H7 (cell line): Measurements from ENCODE around the gene ZNRF3. TPM values are rescaled to one million over a fixed set of nuclear protein-coding genes. Genes with fewer than 3 reads are reported as not detected.
"Not testable (repeated sequence)": the region's sequence is repeated elsewhere in the genome, so short reads cannot be mapped to it uniquely, and the experiment has no call there.

Experiments
- DNase-seq: peaks from one replicate; pipeline ENCODE4 v3.0.0; 2012
- H3K27me3 ChIP-seq: 2 replicates; pipeline ENCODE4 v1.6.0; 2011; ENCODE audit warnings: mild to moderate bottlenecking, low read length; ENCODE audit not compliant: control insufficient read depth, insufficient read depth
- H3K36me3 ChIP-seq: replicated peaks from 2 replicates; pipeline ENCODE4 v1.5.1; 2011; ENCODE audit warnings: low read length; ENCODE audit not compliant: control insufficient read depth, insufficient read depth
- H3K4me3 ChIP-seq: 2 replicates; pipeline ENCODE4 v1.5.1; 2011; ENCODE audit warnings: low read depth, mild to moderate bottlenecking, control low read depth, low read length, moderate library complexity; ENCODE audit not compliant: insufficient read depth
- total RNA-seq: library from RNA; depleted of rRNA; stranded (reverse); fragments of >200 nt; shearing (Covaris generic); gene quantifications from 2 replicates; pipeline ENCODE4 v1.2.3, GENCODE V29; 2014

The ZNRF3 gene
- total RNA-seq, 1 experiment from 2014 or later, result 22.1 TPM

DNA sequence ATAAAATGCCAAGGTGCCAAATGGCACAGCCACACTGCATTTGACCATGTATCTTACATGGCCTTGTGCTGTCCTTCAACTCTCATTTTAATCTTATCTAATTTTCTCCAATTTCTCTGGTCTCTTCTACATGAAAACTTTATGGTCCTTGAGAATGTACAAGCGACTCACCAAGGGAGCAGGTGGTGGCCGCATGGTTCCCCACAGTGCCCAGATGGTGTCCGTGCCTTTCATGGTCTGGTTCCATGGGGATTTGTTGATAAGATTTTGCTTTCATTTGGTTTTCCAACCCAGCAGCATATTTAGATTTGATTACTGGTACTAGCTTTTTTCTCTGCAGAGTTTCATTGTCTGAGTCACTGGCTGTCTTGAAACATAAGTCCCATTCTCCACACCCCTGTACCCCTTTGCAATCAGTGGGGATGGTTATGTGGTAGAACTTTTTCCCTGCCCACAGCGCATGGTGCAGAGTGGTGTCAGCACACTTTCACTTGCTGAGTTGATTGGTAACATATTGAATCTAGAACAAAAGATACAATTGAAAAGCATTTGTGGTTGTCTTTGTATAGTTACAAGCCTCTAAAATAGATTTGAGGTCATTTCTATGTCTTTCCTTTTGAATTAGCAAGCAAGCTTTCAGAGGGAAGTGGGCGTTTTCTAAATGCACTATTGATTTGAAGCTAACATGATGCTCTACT is 24.1 kb downstream of the ZNRF3 start:
- Histone ChIP-seq H3K36me3 (no peaks in the 10 kb centered on the region), H3K4me3 (no peak overlapping the region), H3K27me3 (no peaks in the 10 kb centered on the region)
- no peak for DNase-seq

DNA sequence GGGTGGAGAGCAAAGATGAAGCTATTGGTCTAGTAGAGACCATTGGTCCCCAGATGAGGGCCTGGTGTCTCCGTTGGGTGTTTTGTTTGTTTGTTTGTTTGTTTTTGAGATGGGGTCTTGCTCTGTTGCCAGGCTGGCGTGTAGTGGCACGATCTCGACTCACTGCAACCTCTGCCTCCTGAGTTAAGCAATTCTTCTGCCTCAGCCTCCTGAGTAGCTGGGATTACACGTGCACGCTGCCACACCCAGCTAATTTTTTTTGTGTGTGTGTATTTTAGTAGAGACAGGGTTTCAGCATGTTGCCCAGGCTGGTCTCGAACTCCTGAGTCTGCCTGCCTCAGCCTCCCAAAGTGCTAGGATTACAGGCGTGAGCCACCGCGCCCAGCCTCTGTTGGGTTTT is 25.4 kb downstream of the ZNRF3 start:
- not testable (repeated sequence) for H3K4me3 ChIP-seq, H3K36me3 ChIP-seq, DNase-seq, H3K27me3 ChIP-seq

DNA sequence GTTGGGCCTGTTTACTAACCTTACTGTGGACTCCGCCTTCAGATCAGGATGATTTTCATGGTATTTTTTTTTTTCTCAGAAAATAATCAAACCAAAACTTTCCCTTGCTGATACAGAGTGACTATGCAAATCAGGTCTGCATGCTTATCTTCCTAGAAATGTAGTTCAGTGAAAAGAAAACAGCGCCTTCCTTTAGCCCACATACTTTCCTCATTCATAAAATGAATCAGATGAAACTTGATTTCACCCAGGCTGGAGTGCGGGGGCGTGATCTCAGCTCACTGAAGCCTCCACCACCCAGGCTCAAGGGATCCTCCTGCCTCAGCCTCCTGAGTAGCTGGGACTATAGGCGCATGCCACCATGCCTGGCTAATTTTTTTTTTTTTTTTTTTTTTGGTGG is 26.0 kb downstream of the ZNRF3 start:
- DNase-seq, result no peak

DNA sequence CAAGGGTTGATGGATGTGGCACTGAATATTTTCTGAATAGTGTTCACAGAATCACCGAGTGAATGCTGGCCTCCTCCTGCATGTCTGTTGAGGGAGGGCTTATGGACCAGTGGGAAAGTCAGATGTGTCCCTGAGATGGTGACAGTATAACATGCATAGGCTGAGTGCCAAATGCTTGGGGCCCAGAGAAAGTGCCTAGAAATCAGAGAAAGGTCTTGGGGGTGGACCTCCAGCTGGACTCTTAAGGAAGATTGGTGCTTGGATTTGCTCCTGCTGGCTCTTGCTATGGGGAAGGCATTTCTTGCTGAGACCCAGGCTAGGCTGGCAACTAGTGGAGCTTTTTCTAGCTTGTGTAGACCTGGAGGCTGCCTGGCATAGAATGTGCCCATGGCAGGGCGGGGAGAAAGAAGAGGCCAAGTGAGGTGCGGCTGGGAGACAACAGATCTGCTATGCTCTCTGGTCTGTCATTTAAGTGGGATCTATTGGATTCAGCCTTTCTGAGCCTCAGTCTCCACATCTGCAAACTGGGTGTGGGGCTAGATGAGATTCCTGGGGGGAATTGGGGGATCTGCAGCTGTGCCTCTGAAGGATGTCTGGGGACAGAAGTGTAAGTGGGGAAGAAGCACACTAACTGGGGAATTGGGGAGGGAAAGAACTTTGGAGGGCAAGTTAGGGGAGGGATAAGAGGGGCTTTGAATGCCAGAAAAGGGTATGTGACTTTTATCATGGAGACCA is 27.4 kb downstream of the ZNRF3 start:
- no peaks in the 10 kb centered on the region; the same call in 1 of the 2 replicates for H3K36me3 ChIP-seq
- no peak overlapping the region for H3K4me3 ChIP-seq
- DNase-seq, result no peak
- H3K27me3 ChIP-seq, result no peaks in the 10 kb centered on the region

More for the DNA sequence above, 26.0 kb downstream of the ZNRF3 start:
- H3K27me3 ChIP-seq, result no peaks in the 10 kb centered on the region
- H3K4me3 ChIP-seq, result no peak overlapping the region
- H3K36me3 ChIP-seq, result no peaks in the 10 kb centered on the region; the same call in 1 of the 2 replicates

DNA sequence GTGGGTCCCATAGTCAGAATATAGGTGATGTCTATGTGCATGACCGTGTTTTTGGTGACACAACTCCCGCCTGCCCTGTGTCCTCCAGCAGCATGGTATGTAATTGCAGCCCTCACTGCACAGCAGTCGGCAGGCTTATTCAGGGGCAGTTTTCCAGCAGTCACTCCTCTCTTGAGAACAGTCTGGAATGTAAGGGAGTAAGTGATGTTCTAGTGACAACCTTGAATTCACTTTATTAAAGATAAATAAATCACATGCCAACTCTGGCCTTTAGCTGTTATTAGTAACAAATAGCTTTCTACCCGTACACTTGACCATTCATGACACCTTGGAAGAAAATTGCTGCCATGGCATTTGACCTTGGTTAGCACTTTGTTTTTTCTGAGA is 27.9 kb downstream of the ZNRF3 start:
- Histone ChIP-seq H3K36me3 (no peaks in the 10 kb centered on the region; the same call in 1 of the 2 replicates), H3K4me3 (no peak overlapping the region), H3K27me3 (no peaks in the 10 kb centered on the region)
- DNase-seq, result no peak

DNA sequence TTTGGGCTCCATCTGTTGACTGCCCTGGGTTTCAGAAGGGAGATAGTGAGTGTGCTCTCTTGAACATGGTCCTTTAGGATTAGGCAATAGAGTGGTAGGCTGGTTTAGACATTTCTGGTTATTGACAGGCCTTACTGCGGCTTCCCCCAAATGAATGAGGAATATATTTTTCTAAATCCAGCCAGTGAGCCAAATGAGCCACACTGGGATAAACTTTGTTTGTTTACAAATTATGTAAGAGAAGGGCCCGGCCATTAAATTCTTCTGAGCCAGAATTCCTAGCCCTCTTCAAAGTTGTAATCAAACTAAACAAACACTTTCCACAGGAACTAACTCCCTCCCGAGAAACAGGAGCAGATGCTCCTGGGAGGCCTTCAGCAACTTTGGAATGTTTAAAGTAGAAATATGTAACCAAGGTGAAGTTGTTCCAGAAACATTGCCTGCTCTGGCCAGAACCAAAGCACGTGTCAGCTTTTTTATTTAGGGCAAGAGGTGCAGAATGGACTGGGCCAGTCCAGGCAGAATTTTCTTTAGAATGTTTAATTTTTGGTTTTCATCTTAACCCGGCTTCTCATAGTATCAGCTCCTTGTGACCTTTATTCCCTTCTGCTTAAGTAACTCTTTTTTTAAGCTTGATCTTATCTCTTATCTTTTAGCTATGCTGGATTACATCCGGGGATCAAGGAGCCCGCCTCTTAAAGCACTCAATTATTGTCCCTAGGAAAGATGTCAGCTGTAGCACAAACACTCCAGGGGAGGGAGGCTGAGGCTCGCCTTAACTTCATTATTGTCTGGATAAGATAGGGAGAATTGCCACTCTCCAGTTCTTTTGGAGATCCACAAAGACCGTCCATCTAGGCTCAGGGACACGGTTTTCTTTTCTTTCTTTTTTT is 28.7 kb downstream of the ZNRF3 start:
- Histone ChIP-seq H3K4me3 (no peak overlapping the region), H3K27me3 (no peaks in the 10 kb centered on the region), H3K36me3 (no peaks in the 10 kb centered on the region; the same call in 1 of the 2 replicates)
- no peak for DNase-seq

DNA sequence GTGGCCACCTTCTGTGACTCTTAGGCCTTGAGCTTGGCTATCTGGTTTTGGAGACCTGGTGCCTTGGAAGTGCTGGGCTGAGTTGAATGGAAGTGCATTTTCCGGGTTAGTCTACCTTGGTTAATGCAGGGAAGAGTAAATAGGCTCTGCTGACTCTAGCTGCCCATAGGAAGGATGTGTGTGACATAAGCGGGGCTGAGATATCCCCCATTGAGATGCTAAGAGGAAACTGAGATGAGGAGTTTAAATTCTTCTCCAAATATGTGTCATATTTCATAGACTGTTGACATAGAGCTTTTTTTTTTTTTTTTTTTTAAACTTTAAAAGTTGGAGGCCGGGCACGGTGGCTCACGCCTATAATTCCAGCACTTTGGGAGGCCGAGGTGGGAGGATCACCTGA is 30.8 kb downstream of the ZNRF3 start:
- no peak for DNase-seq
- Histone ChIP-seq H3K36me3 (no peaks in the 10 kb centered on the region; the same call in 1 of the 2 replicates), H3K4me3 (no peak overlapping the region), H3K27me3 (no peaks in the 10 kb centered on the region)

DNA sequence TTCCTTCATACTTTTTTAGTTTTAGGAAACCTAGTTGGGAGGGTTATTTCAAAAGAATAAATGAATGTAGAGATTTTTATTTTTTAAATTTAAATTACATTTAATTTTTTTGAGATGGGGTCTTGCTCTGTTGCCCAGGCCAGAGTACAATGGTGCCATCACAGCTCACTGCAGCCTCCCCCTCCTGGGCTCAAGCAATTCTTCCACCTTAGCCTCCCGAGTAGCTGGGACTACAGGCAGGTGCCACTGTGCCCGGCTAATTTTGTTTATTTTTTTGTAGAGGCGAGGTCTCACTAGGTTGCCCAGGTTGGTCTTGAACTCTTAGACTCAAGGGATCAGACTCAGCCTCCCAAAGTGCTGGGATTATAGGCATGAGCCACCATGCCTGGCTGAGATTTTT is 32.6 kb downstream of the ZNRF3 start:
- Histone ChIP-seq H3K36me3 (no peaks in the 10 kb centered on the region; the same call in 1 of the 2 replicates), H3K27me3 (no peaks in the 10 kb centered on the region), H3K4me3 (no peak overlapping the region)
- no peak for DNase-seq

DNA sequence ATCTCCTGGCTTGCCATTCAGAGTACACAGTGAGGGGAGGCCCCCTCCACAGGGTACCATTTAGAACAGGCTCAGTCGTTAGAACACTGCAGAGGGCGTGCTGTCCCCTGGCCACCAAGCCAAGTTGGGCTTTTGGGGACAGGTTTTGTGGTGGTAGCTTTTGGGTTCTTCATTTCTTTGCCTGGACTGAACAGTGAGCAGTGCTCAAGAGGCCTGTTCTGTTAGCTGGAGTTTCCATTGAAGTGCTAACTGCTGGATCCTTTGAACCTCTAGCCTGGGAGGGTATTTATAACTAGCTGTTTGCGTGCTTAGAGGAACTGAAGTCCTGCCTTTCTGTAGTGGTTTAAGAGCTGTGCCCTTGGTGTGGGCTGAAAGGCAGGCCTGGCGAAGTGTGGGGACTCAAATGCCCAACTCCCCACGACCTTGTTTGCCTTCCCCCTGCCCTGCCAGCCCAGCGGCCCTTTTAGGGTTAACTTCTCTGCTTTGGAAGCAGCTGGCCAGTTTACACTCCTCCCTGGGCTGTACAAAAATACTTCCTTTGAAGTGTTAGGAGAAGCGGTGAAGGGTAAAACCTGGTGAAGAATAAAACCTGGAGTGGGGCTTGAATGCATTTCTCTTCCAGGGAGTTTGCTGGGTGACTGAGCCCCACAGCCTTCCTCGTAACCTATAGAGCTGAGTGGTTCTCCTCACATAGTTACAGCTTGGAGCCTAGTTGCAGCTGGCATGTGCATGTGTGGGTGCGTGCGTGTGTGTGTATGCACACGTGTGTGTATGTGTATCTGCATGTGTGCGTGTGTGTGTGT is 34.6 kb downstream of the ZNRF3 start:
- Histone ChIP-seq H3K27me3 (no peaks in the 10 kb centered on the region), H3K36me3 (no peaks in the 10 kb centered on the region; the same call in 1 of the 2 replicates), H3K4me3 (no peak overlapping the region)
- DNase-seq, result peak; percentile 46

DNA sequence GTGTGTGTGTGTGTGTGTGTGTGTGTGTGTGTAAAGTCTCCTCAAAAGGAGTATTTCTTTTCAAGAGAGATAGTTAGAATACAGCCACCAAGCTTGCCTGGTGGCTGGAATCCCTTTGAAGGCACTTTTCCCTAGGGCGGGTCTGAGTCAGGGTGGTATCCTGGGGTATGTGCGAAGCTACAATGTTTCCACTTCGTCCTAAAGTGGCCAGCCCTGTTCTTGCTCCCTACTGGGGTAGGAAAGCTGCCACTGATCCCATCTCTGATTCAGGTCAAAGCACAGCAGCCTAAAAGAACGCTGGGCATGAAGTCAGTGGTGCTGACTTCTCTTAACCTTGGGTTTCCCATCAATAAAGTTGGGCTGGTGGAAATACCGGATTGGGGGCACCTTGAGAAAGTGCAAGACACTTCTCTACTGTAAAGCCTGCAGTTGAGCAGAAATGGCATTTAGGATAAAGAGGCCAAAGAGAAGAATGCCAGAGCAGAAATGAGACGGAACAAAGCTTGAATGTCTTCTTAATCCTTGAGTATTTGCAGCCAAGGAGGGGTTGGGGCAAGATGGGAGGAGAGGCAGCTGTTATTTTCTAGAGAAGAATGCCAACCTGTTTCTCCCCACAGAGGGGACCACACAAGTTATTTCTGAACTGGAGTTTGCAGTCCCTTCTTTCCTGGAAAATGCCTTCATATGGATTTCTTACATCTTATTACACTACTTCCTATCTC is 35.3 kb downstream of the ZNRF3 start:
- Histone ChIP-seq H3K36me3 (no peaks in the 10 kb centered on the region), H3K27me3 (no peaks in the 10 kb centered on the region), H3K4me3 (no peak overlapping the region)
- DNase-seq, result no peak

DNA sequence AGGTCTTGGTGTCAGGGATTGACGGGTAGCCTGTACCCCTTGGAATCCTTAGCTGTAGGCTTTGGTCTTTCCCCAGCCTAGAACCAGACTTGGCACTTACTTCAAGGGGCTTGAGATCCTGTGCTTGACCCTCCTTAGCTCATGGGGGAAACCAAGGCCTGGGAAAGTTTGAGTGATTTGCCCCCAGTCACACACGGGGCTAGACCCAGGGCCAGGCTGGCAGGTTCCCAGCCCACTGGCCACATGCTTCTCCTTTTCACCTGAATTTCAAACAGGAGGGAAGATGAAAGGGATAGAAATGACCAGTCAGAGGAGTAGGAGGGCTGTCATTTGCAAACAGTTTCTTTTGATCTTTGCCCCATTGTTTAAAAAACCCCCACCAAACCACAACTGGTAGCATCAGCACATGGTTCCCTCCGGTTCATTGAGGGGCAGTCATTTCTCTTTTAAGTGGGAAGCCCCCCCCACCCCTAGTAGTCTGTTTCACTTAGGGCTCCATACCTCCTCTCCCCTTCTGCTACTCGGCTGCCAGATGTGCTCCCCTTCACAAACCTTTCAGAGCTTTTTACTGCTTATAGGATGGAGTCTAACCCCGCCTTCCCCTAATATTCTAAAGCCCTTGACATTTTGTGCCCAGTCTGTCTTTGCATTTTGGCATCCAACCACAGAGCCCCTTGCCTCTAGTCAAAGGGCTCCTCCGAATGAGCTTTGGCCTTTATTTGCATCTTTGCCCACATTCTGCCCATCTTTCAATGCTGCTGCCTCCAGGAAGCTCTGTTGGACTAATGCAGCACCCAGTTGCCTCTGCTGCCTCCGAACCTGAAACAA is 37.6 kb downstream of the ZNRF3 start:
- no peaks in the 10 kb centered on the region for H3K27me3 ChIP-seq

DNA sequence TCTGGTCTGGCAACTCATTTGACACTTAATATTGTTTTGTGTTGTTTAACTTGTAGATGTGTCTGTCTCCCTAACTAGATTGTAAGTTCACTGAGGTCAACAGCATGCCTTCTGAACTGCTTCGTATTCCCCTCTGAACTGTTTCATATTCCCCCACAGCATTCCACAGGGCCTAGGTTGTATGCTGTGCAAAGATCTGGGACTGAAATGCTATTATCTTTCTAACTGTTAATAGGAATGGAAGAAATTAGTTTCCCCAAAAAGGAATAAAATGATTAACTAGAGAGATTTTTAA is 38.2 kb downstream of the ZNRF3 start:
- Histone ChIP-seq H3K36me3 (no peaks in the 10 kb centered on the region), H3K27me3 (no peaks in the 10 kb centered on the region), H3K4me3 (no peak overlapping the region)
- no peak for DNase-seq

More for the DNA sequence above, 37.6 kb downstream of the ZNRF3 start:
- DNase-seq, result no peak
- H3K4me3 ChIP-seq, result no peak overlapping the region
- H3K36me3 ChIP-seq, result no peaks in the 10 kb centered on the region
